HG02870 (cell line): ENCODE results near the gene CREB3L2.
A peak's percentile ranks its signal among the peaks of the same experiment; 100 is the strongest.
"Not testable (repeated sequence)": the region's sequence is repeated elsewhere in the genome, so short reads cannot be mapped to it uniquely, and the experiment has no call there.

Source experiments
- ATAC-seq: cut with Tn5 transposase; IDR thresholded peaks from one replicate; pipeline ENCODE4 v1.9.1; 2021; ENCODE audit warnings: mild to moderate bottlenecking, moderate library complexity; ENCODE audit not compliant: unreplicated experiment

CREB3L2 gene

GRCh38 chr7:137935884-137936508 is 65.9 kb downstream of the CREB3L2 start:
- no peak for ATAC-seq

- peak; percentile 85 for ATAC-seq
These were observed 66.7 kb downstream of the CREB3L2 start for GRCh38 chr7:137934941-137935883.

GRCh38 chr7:137934176-137934826 is 67.6 kb downstream of the CREB3L2 start:
- no peak for ATAC-seq

DNA sequence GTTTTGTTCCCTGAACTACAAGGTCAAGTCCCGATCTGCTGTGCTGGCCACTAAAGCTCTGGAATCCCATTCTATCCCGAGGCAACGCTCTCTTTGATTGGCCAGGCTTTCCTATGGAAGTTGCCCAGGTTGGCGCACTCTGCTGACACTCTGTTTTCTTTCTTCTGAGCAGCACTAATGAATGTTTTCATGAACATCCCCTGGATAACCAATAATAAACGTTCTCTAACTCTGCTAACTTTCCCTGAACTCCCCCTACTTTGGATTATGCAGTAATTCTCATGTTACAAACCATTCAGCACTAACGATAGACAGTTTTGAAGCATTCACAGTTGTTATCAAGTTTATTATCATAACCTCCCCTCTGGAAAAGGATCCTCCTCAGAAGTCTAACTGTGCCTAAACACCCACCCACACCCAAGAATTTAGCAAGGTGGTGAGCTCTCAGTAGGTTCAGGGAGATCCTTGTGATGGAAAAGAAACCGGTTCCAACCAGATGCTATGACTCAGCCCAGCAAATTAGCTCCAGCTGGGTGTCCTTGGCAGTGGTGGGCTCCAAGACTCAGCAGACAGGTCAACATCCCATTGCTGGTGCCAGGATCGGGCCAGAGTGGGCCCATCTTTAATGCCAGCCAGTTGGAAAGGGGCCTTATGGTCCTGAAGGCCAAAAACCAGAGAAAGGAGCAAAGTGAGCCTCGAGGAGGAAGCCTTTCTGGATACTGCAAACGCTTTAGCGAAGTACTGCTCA is 68.4 kb downstream of the CREB3L2 start:
- ATAC-seq = no peak

- no peak for ATAC-seq
These were observed 69.0 kb downstream of the CREB3L2 start for GRCh38 chr7:137932881-137933269.

DNA sequence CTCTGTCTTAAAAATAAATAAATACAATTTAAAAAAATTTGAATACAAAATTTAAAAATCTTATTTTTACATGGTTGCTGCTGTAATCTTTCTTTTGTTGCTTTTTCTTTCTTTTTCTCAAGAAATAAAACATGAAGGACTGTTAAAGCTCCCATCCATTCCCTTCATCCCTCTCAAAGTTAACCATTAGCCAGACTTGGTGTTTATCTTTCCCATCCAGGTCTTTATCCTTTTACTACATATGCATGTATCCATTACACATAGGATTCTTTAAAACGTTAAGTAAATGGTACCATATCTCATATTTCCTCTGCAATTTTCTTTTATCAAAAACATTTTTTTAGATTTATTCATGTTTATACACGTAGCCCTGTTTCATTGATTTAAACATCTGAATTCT is 70.1 kb downstream of the CREB3L2 start:
- ATAC-seq = no peak

DNA sequence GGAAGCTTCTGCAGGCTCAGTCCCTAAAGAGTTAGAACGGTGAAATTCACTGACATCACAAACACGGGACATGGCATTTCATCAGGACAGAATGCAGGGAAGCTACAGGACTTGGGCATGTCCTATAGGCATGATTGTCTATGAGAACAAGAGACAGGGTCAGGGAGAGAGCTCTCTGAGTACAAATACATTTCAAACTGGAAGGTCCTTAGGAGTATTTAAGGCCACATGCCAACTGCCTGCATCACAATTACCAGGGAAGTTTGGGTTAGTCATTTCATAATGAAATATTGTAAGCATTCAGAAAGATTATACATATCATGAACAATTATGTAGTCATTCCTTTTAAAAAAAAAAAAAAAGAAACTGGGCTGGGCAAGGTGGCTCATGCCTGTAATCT is 71.3 kb downstream of the CREB3L2 start:
- ATAC-seq = no peak

GRCh38 chr7:137928626-137929025 is 73.3 kb downstream of the CREB3L2 start:
- ATAC-seq = no peak

- ATAC-seq = no peak
These were observed 74.5 kb downstream of the CREB3L2 start for GRCh38 chr7:137927386-137927785.

- not testable (repeated sequence) for ATAC-seq
These were observed 75.7 kb downstream of the CREB3L2 start for GRCh38 chr7:137926206-137926605.

DNA sequence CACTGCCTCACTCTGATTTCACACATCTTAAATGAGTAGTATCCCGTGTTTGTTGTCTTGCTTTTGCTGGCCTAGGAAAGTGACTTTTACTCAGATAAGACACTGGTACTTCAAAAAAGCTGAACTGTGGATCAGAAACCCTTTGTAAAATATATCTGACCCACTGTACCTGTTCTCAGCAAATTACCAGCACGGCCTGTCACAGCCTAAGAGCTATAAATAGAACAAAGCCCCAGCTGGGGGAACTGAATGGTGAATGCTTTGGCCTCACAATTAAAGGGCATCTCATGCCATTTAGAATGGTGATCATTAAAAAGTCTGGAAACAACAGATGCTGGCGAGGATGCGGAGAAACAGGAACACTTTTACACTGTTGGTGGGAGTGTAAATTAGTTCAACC is 76.1 kb downstream of the CREB3L2 start:
- ATAC-seq = no peak

- no peak for ATAC-seq
These were observed 76.8 kb downstream of the CREB3L2 start for GRCh38 chr7:137925091-137925490.

DNA sequence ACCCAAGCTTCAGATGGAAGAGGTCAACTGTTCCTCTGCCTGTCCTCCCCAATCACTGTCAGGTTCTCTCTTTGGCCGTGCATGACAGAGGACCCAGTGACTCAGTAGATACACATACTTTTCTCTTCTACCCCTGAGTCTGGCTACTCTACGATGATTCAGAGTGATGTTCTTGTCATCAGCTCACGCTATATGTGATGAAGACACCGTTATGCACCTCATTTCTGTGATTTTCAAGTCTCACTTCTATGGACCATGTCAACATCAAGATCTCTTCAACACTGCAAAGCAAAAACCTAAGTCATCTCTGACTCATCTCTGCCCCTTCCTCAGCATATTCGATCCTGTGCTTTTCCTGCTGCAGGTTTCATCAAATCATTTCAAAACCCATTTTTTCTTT is 78.5 kb downstream of the CREB3L2 start:
- ATAC-seq = peak; percentile 59

GRCh38 chr7:137920637-137921399 is 81.1 kb downstream of the CREB3L2 start:
- ATAC-seq = no peak

DNA sequence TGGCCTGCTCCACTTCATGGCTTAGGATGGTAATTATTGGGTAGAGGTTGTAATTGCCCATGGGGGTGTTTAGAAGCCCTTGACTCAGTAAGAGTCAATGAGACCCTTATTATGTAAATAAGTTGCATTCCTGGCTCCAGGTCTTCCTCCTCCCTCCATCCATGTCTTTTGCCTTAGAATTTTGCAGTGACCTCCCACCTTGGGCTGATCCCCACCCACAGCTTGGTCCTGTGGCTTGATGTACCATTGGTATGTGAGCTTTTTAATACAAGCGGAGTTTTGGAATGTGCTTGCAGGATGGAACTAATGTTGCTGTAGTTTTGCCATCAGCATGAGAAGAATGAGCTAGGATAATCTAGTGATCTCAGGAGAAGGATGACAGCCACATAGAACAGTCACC is 81.9 kb downstream of the CREB3L2 start:
- ATAC-seq = no peak

DNA sequence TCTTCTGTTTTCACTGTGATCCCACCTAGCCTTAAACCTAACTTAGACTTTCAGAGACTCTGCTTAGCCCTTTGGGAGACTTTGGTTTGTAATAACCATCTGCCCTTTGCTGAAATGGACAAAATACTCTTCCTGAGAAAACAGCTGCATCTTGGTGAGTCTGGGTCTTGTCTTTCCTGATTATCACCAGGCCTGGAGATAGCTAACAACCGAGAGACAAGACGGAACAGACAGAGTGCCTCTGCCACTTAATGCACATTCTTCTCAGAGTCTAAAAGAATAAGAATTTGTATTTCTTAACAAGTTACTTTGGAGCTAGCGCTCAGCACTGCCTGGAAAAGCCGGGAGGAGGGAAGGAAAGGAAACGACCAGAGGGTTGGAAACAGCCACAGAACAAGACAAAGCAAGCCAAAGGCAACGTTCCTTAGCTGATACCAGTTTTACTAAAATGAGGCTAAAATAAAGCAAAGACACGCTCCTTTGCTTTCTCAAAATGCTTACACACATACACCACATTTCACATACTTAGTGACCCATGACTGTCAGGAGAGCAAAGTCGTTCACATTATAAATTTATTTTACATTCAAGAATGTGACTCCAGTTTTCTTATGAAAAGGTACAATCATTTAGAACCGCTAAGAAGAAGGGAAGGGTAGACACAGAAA is 84.8 kb downstream of the CREB3L2 start:
- peak; percentile 58 for ATAC-seq

DNA sequence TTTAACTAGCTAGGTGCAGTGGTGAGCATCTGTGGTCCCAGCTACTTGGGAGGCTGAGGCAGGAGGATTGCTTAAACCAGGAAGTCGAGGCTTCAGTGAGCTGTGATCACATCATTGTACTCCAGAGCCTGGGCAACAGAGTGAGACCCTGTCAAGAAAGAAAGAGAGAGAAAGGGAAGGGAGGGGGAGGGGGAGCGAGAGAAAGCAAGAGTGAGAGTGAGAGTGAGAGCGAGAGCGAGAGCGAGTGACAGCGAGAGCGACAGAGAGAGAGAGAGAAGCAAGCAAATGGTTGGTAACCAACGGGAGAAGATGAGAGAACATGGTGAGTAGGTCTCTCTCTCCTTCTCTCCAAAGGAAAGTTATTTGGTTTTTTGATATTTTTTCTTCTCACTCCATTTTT is 85.3 kb downstream of the CREB3L2 start:
- ATAC-seq = peak; percentile 64

GRCh38 chr7:137915266-137915665 is 86.6 kb downstream of the CREB3L2 start:
- no peak for ATAC-seq

DNA sequence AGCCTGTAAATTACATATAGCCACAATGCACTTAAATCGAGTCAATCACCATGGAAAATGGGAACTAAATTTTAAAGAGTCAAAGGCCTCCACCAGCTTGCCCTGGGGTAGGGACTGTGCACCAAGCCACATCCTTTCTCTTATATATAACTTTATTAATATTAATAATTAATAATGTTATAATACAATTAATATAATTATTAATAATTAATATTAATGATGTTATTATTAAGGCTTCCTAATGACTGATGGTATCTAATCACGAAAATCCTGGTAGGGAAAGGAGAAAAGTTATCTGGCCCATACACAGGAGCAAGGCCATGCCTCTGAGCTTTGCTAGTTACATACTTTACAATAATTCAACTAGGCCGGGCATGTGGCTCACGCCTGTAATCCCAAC is 87.9 kb downstream of the CREB3L2 start:
- no peak for ATAC-seq

DNA sequence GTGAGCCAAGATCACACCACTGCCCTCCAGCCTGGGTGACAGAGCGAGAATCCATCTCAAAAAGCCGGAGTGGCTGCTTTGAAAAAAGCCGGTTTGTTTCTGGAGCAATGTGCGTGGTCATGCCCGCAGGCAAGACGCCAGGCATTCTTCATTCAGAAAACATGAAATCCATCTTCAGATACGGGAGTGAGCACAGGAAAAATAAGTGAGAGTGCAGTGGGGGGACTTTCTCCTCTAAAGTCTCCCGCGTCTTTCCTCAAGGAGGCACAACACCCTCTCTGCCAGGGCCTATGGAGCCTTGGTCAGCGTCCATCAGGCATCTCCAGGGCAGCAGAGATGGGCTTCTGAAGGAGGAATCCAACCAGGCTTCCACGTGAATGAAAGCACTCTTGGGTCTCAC is 92.8 kb downstream of the CREB3L2 start:
- no peak for ATAC-seq
